Liver (tissue), 3 donors: Measurements from ENCODE around the gene LPAR1.

Experiments used
- ATF3 ChIP-seq: IDR thresholded peaks from 2 replicates; pipeline ENCODE4 v1.6.1; 2016; ENCODE audit warnings: antibody characterized with exemption
- FOXA1 ChIP-seq: IDR thresholded peaks from 2 replicates; pipeline ENCODE4 v1.6.1; 2016; ENCODE audit warnings: antibody characterized with exemption
- GABPA ChIP-seq, 2 donors: IDR thresholded peaks in 1 of 2; conservative IDR thresholded peaks in 1 of 2; 2 replicates each; pipeline ENCODE4 v1.6.1; 2016; ENCODE audit warnings: antibody characterized with exemption in 2 of 2, mild to moderate bottlenecking in 1 of 2, moderate library complexity in 1 of 2
- JUND ChIP-seq, 2 donors: IDR thresholded peaks; 2 replicates each; pipeline ENCODE4 v1.6.1; 2016; ENCODE audit warnings: antibody characterized with exemption in 2 of 2
- MAX ChIP-seq: IDR thresholded peaks from 2 replicates; pipeline ENCODE4 v1.6.1; 2016; ENCODE audit warnings: antibody characterized with exemption
- NR2F2 ChIP-seq: IDR thresholded peaks from 2 replicates; pipeline ENCODE4 v1.6.1; 2016; ENCODE audit warnings: antibody characterized with exemption
- RAD21 ChIP-seq, 2 donors: IDR thresholded peaks; 2 replicates each; pipeline ENCODE4 v1.6.1; 2016; ENCODE audit warnings: antibody characterized with exemption in 2 of 2, mild to moderate bottlenecking in 2 of 2
- RXRA ChIP-seq, 2 donors: IDR thresholded peaks; 2 replicates each; pipeline ENCODE4 v1.6.1; 2017 to 2018; ENCODE audit warnings: antibody characterized with exemption in 2 of 2, mild to moderate bottlenecking in 1 of 2
- TAF1 ChIP-seq: conservative IDR thresholded peaks from 2 replicates; pipeline ENCODE4 v1.6.1; 2016; ENCODE audit warnings: antibody characterized with exemption, mild to moderate bottlenecking
- YY1 ChIP-seq: IDR thresholded peaks from 2 replicates; pipeline ENCODE4 v1.6.1; 2016; ENCODE audit warnings: antibody characterized with exemption, mild to moderate bottlenecking
- ZBTB33 ChIP-seq: IDR thresholded peaks from 2 replicates; pipeline ENCODE4 v1.6.1; 2016; ENCODE audit warnings: antibody characterized with exemption
- TF ChIP-seq, protein P1 (sequence below): fragments of 150-350 bp; IDR thresholded peaks from 2 replicates; pipeline ENCODE4 v1.5.1; 2017; ENCODE audit warnings: improper control_type of control experiment, low read depth, low read length; ENCODE audit not compliant: missing input control
- TF ChIP-seq, protein P2 (sequence below): IDR thresholded peaks from 2 replicates; pipeline ENCODE4 v1.6.1; 2016; ENCODE audit warnings: antibody characterized with exemption, mild to moderate bottlenecking
- donor health status: healthy.
- donor health status: healthy.

- TF ChIP-seq, protein P1, sequence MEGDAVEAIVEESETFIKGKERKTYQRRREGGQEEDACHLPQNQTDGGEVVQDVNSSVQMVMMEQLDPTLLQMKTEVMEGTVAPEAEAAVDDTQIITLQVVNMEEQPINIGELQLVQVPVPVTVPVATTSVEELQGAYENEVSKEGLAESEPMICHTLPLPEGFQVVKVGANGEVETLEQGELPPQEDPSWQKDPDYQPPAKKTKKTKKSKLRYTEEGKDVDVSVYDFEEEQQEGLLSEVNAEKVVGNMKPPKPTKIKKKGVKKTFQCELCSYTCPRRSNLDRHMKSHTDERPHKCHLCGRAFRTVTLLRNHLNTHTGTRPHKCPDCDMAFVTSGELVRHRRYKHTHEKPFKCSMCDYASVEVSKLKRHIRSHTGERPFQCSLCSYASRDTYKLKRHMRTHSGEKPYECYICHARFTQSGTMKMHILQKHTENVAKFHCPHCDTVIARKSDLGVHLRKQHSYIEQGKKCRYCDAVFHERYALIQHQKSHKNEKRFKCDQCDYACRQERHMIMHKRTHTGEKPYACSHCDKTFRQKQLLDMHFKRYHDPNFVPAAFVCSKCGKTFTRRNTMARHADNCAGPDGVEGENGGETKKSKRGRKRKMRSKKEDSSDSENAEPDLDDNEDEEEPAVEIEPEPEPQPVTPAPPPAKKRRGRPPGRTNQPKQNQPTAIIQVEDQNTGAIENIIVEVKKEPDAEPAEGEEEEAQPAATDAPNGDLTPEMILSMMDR = no peak
- no peak for TF ChIP-seq MAX
- TF ChIP-seq RAD21 (IDR thresholded peaks at IDR 0.05) = no peak
- TF ChIP-seq TAF1 = no peak
- no peak for TF ChIP-seq GABPA (IDR thresholded peaks at IDR 0.05 in 1 of 2, conservative IDR thresholded peaks at IDR 0.05 in 1 of 2)
- TF ChIP-seq, protein P2, sequence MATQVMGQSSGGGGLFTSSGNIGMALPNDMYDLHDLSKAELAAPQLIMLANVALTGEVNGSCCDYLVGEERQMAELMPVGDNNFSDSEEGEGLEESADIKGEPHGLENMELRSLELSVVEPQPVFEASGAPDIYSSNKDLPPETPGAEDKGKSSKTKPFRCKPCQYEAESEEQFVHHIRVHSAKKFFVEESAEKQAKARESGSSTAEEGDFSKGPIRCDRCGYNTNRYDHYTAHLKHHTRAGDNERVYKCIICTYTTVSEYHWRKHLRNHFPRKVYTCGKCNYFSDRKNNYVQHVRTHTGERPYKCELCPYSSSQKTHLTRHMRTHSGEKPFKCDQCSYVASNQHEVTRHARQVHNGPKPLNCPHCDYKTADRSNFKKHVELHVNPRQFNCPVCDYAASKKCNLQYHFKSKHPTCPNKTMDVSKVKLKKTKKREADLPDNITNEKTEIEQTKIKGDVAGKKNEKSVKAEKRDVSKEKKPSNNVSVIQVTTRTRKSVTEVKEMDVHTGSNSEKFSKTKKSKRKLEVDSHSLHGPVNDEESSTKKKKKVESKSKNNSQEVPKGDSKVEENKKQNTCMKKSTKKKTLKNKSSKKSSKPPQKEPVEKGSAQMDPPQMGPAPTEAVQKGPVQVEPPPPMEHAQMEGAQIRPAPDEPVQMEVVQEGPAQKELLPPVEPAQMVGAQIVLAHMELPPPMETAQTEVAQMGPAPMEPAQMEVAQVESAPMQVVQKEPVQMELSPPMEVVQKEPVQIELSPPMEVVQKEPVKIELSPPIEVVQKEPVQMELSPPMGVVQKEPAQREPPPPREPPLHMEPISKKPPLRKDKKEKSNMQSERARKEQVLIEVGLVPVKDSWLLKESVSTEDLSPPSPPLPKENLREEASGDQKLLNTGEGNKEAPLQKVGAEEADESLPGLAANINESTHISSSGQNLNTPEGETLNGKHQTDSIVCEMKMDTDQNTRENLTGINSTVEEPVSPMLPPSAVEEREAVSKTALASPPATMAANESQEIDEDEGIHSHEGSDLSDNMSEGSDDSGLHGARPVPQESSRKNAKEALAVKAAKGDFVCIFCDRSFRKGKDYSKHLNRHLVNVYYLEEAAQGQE = no peak
- no peak for TF ChIP-seq RXRA (IDR thresholded peaks at IDR 0.05)
- no peak for TF ChIP-seq ATF3
- no peak for TF ChIP-seq ZBTB33
- no peak for TF ChIP-seq FOXA1
- TF ChIP-seq JUND (IDR thresholded peaks at IDR 0.05) = no peak
- TF ChIP-seq NR2F2 = no peak
- no peak for TF ChIP-seq YY1
Measured at GRCh38 chr9:110958847-110959246, 79.4 kb downstream of the LPAR1 start.
